GM21825 (cell line): Measurements from ENCODE around the gene TCF7L2.

ENCODE experiments used
- ATAC-seq: cut with Tn5 transposase; IDR thresholded peaks from one replicate; pipeline ENCODE4 v1.9.1; 2021; ENCODE audit warnings: mild to moderate bottlenecking, moderate library complexity; ENCODE audit not compliant: unreplicated experiment

TCF7L2 gene

GRCh38 chr10:112963835-112964234, 13.8 kb downstream of the TCF7L2 start:
- ATAC-seq = no peak

- no peak for ATAC-seq
Observed at GRCh38 chr10:112964482-112964881, 14.4 kb downstream of the TCF7L2 start.

GRCh38 chr10:112966194-112966855, 16.3 kb downstream of the TCF7L2 start:
- no peak for ATAC-seq

GRCh38 chr10:112967200-112967599, 17.2 kb downstream of the TCF7L2 start:
- no peak for ATAC-seq

GRCh38 chr10:112969131-112969530, 19.1 kb downstream of the TCF7L2 start:
- no peak for ATAC-seq

GRCh38 chr10:112969542-112969941, 19.5 kb downstream of the TCF7L2 start:
- ATAC-seq = no peak

GRCh38 chr10:112970021-112970420, 20.0 kb downstream of the TCF7L2 start:
- no peak for ATAC-seq

GRCh38 chr10:112972606-112973005, 22.6 kb downstream of the TCF7L2 start:
- ATAC-seq = no peak

- ATAC-seq = no peak
Observed at GRCh38 chr10:112973046-112973445, 23.0 kb downstream of the TCF7L2 start.

- no peak for ATAC-seq
Observed at GRCh38 chr10:112973805-112974204, 23.8 kb downstream of the TCF7L2 start.

GRCh38 chr10:112977426-112977898, 27.4 kb downstream of the TCF7L2 start:
- ATAC-seq = no peak

GRCh38 chr10:112979927-112980326, 29.9 kb downstream of the TCF7L2 start:
- ATAC-seq = no peak

- ATAC-seq = no peak
Observed at GRCh38 chr10:112980937-112981336, 30.9 kb downstream of the TCF7L2 start.

- ATAC-seq = peak; percentile 96
Observed at GRCh38 chr10:112981553-112981952, 31.5 kb downstream of the TCF7L2 start.

- no peak for ATAC-seq
Observed at GRCh38 chr10:112983444-112984056, 33.5 kb downstream of the TCF7L2 start.

- no peak for ATAC-seq
Observed at GRCh38 chr10:112984756-112985155, 34.7 kb downstream of the TCF7L2 start.

GRCh38 chr10:112985690-112986543, 35.9 kb downstream of the TCF7L2 start:
- ATAC-seq = no peak

GRCh38 chr10:112986544-112987190, 36.6 kb downstream of the TCF7L2 start:
- ATAC-seq = no peak

GRCh38 chr10:112988839-112989406, 38.9 kb downstream of the TCF7L2 start:
- no peak for ATAC-seq

- ATAC-seq = no peak
Observed at GRCh38 chr10:112989826-112990225, 39.8 kb downstream of the TCF7L2 start.

- ATAC-seq = no peak
Observed at GRCh38 chr10:112990271-112990670, 40.2 kb downstream of the TCF7L2 start.
